NCI-H510A (cell line): ENCODE measurements around the gene STX5.
"Not testable (repeated sequence)": the region's sequence is repeated elsewhere in the genome, so short reads cannot be mapped to it uniquely, and the experiment has no call there.

Experiments used
- DNase-seq: peaks from one replicate; lab custom pipeline; 2025; lab: John Stamatoyannopoulos, UW

Gene STX5

GRCh38 chr11:62786318-62787004 is 45.4 kb downstream of the STX5 start:
- peak; percentile 77 for DNase-seq

GRCh38 chr11:62782753-62783152 is 49.1 kb downstream of the STX5 start:
- DNase-seq = no peak

- DNase-seq = no peak
These were observed 53.4 kb downstream of the STX5 start for GRCh38 chr11:62778441-62778840.

- no peak for DNase-seq
These were observed 54.5 kb downstream of the STX5 start for GRCh38 chr11:62777389-62777788.

GRCh38 chr11:62775646-62776045 is 56.2 kb downstream of the STX5 start:
- DNase-seq = no peak

- DNase-seq = no peak
These were observed 57.4 kb downstream of the STX5 start for GRCh38 chr11:62774407-62774806.

GRCh38 chr11:62771144-62772021 is 60.5 kb downstream of the STX5 start, which contains the start of gene TAF6L:
Gene TAF6L, plus strand, starts transcription at chr11:62771396. Its CDS starts 4,388 bp downstream, at chr11:62775784.
- DNase-seq = peak; percentile 96

- no peak for DNase-seq
These were observed 61.1 kb downstream of the STX5 start for GRCh38 chr11:62770778-62771143.

- DNase-seq = not testable (repeated sequence)
These were observed 71.0 kb downstream of the STX5 start for GRCh38 chr11:62760867-62761227.

- no peak for DNase-seq
These were observed 73.7 kb downstream of the STX5 start for GRCh38 chr11:62757846-62758788.
